HL-60 (cell line): ENCODE data around the gene SH3YL1.

Experiments
- DNase-seq, 2 experiments: peaks; one replicate each; pipeline ENCODE4 v3.0.0-alpha.2; 2010 to 2020; ENCODE audit warnings: low read depth in 1 of 2, low spot score in 1 of 2
- H3K27ac ChIP-seq: fragments of 250-450 bp; sonication (Bioruptor Pico); replicated peaks from 2 replicates; pipeline ENCODE4 v1.5.1; 2020; ENCODE audit warnings: mild to moderate bottlenecking, moderate library complexity
- H3K27me3 ChIP-seq: fragments of 250-450 bp; sonication (Bioruptor Pico); 2 replicates; pipeline ENCODE4 v1.5.1; 2021; ENCODE audit warnings: mild to moderate bottlenecking, moderate library complexity; ENCODE audit not compliant: insufficient read depth, poor library complexity, severe bottlenecking
- H3K4me3 ChIP-seq: replicated peaks from 2 replicates; pipeline ENCODE4 v1.5.1; 2011; ENCODE audit warnings: mild to moderate bottlenecking, control low read depth, low read length; ENCODE audit not compliant: insufficient read depth
- CTCF ChIP-seq: IDR thresholded peaks from one replicate; pipeline ENCODE4 v1.5.1; 2011; ENCODE audit warnings: low read length, control low read depth, inconsistent platforms; ENCODE audit not compliant: insufficient read depth
- GABPA ChIP-seq: IDR thresholded peaks from 2 replicates; pipeline ENCODE4 v1.6.1; 2012; ENCODE audit warnings: low read depth
- POLR2AphosphoS5 ChIP-seq: IDR thresholded peaks from 2 replicates; pipeline ENCODE4 v1.6.1; 2012; ENCODE audit warnings: low read depth
- REST ChIP-seq: IDR thresholded peaks from 2 replicates; pipeline ENCODE4 v1.6.1; 2012; ENCODE audit warnings: low read depth; ENCODE audit not compliant: insufficient replicate concordance
- SPI1 ChIP-seq: IDR thresholded peaks from 2 replicates; pipeline ENCODE4 v1.6.1; 2012; ENCODE audit warnings: low read depth, mild to moderate bottlenecking, borderline replicate concordance

The SH3YL1 gene

GRCh38 chr2:244547-244946, 19.3 kb downstream of the SH3YL1 start:
- no peak for DNase-seq
- Histone ChIP-seq H3K4me3 (no peak overlapping the region), H3K27ac (no peak overlapping the region), H3K27me3 (no peaks in the 10 kb centered on the region)
- TF ChIP-seq REST (no peak), SPI1 (no peak), POLR2AphosphoS5 (no peak), CTCF (no peak), GABPA (no peak)

GRCh38 chr2:238869-239268, 25.0 kb downstream of the SH3YL1 start:
- no peak for TF ChIP-seq REST
- no peak for TF ChIP-seq GABPA
- TF ChIP-seq SPI1 = no peak
- no peak for TF ChIP-seq CTCF
- TF ChIP-seq POLR2AphosphoS5 = no peak
- no peak overlapping the region for H3K4me3 ChIP-seq
- H3K27me3 ChIP-seq = no peaks in the 10 kb centered on the region
- DNase-seq = no peak
- H3K27ac ChIP-seq = no peak overlapping the region

GRCh38 chr2:238431-238830, 25.4 kb downstream of the SH3YL1 start:
- Histone ChIP-seq H3K4me3 (no peak overlapping the region), H3K27me3 (no peaks in the 10 kb centered on the region), H3K27ac (no peak overlapping the region)
- TF ChIP-seq REST = no peak
- no peak for TF ChIP-seq GABPA
- no peak for TF ChIP-seq POLR2AphosphoS5
- no peak for TF ChIP-seq SPI1
- TF ChIP-seq CTCF = no peak
- no peak for DNase-seq
